Mesendoderm (in vitro differentiated cells): ENCODE measurements around the gene ASTN2. TPM values are rescaled to one million over a fixed set of nuclear protein-coding genes. Genes with fewer than 3 reads are reported as not detected.

ENCODE experiments used
- DNase-seq: peaks from one replicate; pipeline ENCODE4 v3.0.0; 2013
- H2AK5ac ChIP-seq: 2 replicates; pipeline ENCODE4 v1.6.1; 2013; ENCODE audit warnings: low read length, inconsistent platforms
- H2BK120ac ChIP-seq: 2 replicates; pipeline ENCODE4 v1.6.1; 2013; ENCODE audit warnings: low read depth, mild to moderate bottlenecking, low read length, moderate library complexity, mixed read lengths
- H2BK15ac ChIP-seq: replicated peaks from 2 replicates; pipeline ENCODE4 v1.6.1; 2013; ENCODE audit warnings: low read depth, mild to moderate bottlenecking, moderate library complexity
- H2BK5ac ChIP-seq: 2 replicates; pipeline ENCODE4 v1.6.1; 2013; ENCODE audit warnings: low read length, inconsistent platforms
- H3K18ac ChIP-seq: 2 replicates; pipeline ENCODE4 v1.6.1; 2013; ENCODE audit warnings: mild to moderate bottlenecking, low read length, mixed read lengths
- H3K23ac ChIP-seq: one replicate; pipeline ENCODE4 v1.6.1; 2013; ENCODE audit warnings: low read length
- H3K27ac ChIP-seq: 2 replicates; pipeline ENCODE4 v1.5.1; 2013; ENCODE audit warnings: low read depth, mild to moderate bottlenecking, inconsistent platforms, low read length, moderate library complexity
- H3K27me3 ChIP-seq: 2 replicates; pipeline ENCODE4 v1.6.1; 2013; ENCODE audit warnings: low read length, control low read depth, mild to moderate bottlenecking, inconsistent platforms; ENCODE audit not compliant: insufficient read depth, poor library complexity
- H3K36me3 ChIP-seq: 2 replicates; pipeline ENCODE4 v1.6.1; 2013; ENCODE audit warnings: low read length, inconsistent platforms; ENCODE audit not compliant: control insufficient read depth, insufficient read depth
- H3K4ac ChIP-seq: one replicate; pipeline ENCODE4 v1.6.1; 2013; ENCODE audit warnings: low read depth, mild to moderate bottlenecking, low read length, moderate library complexity
- H3K4me1 ChIP-seq: 2 replicates; pipeline ENCODE4 v1.6.1; 2013; ENCODE audit warnings: low read depth, low read length, inconsistent platforms; ENCODE audit not compliant: control insufficient read depth
- H3K4me2 ChIP-seq: 2 replicates; pipeline ENCODE4 v1.6.1; 2013; ENCODE audit warnings: low read length
- H3K4me3 ChIP-seq: 2 replicates; pipeline ENCODE4 v1.5.1; 2013; ENCODE audit warnings: mild to moderate bottlenecking, low read length
- H3K56ac ChIP-seq: one replicate; pipeline ENCODE4 v1.6.1; 2013; ENCODE audit warnings: low read length
- H3K79me1 ChIP-seq: 2 replicates; pipeline ENCODE4 v1.6.1; 2013; ENCODE audit warnings: low read length, inconsistent platforms
- H3K79me2 ChIP-seq: 2 replicates; pipeline ENCODE4 v1.6.1; 2013; ENCODE audit warnings: mild to moderate bottlenecking, low read length; ENCODE audit not compliant: control insufficient read depth, insufficient read depth
- H3K9ac ChIP-seq: 2 replicates; pipeline ENCODE4 v1.6.1; 2013; ENCODE audit warnings: low read length, inconsistent platforms
- H4K5ac ChIP-seq: one replicate; pipeline ENCODE4 v1.6.1; 2013; ENCODE audit warnings: low read length
- H4K8ac ChIP-seq: one replicate; pipeline ENCODE4 v1.6.1; 2013; ENCODE audit warnings: low read depth, mild to moderate bottlenecking, control low read depth, low read length, moderate library complexity
- WGBS: extraction: QIAGEN DNeasy Blood & Tissue Kit; methylation state at CpG from one replicate; pipeline ENCODE4 v1.1.7; 2013; ENCODE audit warnings: low lambda C conversion rate, missing lambda C conversion rate; ENCODE audit not compliant: insufficient coverage; ENCODE audit errors: extremely low coverage; 5-methylcytosine and 5-hydroxymethylcytosine counted together
- polyA plus RNA-seq, 2 experiments: library from polyadenylated mRNA; stranded (reverse); fragments of 200-250 nt; gene quantifications; one replicate each; pipeline ENCODE4 v1.2.3, GENCODE V29; 2013

ASTN2 gene
- polyA plus RNA-seq (2013, experiment 1 of 2) = 3.1 TPM
- polyA plus RNA-seq (2013, experiment 2 of 2) = 3.4 TPM

- no peak within 1 kb of the TSS for H2AK5ac ChIP-seq
- no peak within 1 kb of the TSS for H2BK5ac ChIP-seq
- peak within 1 kb of the TSS; percentile 66 for H3K9ac ChIP-seq
- H3K27me3 ChIP-seq = peaks cover 38% of the 10 kb centered on the region
- no peak within 1 kb of the TSS for H4K8ac ChIP-seq
- no peaks in the 10 kb centered on the region for H3K79me2 ChIP-seq
- H3K18ac ChIP-seq = peak within 1 kb of the TSS; percentile 82
- H3K36me3 ChIP-seq = no peaks in the 10 kb centered on the region
- WGBS = no CpG with 5 or more reads among the region's 48 CpGs
- H3K56ac ChIP-seq = peak within 1 kb of the TSS; percentile 81
- H3K4ac ChIP-seq = peak within 1 kb of the TSS; percentile 48
- no peak within 1 kb of the TSS for H3K23ac ChIP-seq
- peaks cover 2% of the 10 kb centered on the region for H3K4me1 ChIP-seq
- no peak within 1 kb of the TSS for H2BK15ac ChIP-seq
- DNase-seq = peak; percentile 40
- peak within 1 kb of the TSS; percentile 36 for H3K4me3 ChIP-seq
- H3K27ac ChIP-seq = no peak within 1 kb of the TSS
- no peak within 1 kb of the TSS for H4K5ac ChIP-seq
- peak within 1 kb of the TSS; percentile 73 for H3K4me2 ChIP-seq
- no peaks in the 10 kb centered on the region for H3K79me1 ChIP-seq
- no peak within 1 kb of the TSS for H2BK120ac ChIP-seq
Observed at GRCh38 chr9:117414906-117415331, at the start of gene ASTN2. Gene ASTN2, minus strand, starts transcription at chr9:117415057. Its CDS starts 119 bp downstream, at chr9:117414938.

GRCh38 chr9:117462861-117463260 lies 48.0 kb upstream of the ASTN2 start:
- Histone ChIP-seq H3K79me2 (no peaks in the 10 kb centered on the region), H2BK120ac (no peak overlapping the region), H3K36me3 (no peaks in the 10 kb centered on the region), H3K79me1 (no peaks in the 10 kb centered on the region), H3K4me2 (no peak overlapping the region), H3K4me3 (no peak overlapping the region), H2AK5ac (no peak overlapping the region), H3K4me1 (no peaks in the 10 kb centered on the region), H3K4ac (no peak overlapping the region), H3K27ac (no peak overlapping the region), H3K27me3 (no peaks in the 10 kb centered on the region), H2BK15ac (no peak overlapping the region), H3K18ac (no peak overlapping the region), H3K23ac (no peak overlapping the region), H3K56ac (no peak overlapping the region), H2BK5ac (no peak overlapping the region), H4K8ac (no peak overlapping the region), H4K5ac (no peak overlapping the region), H3K9ac (no peak overlapping the region)
- DNase-seq = no peak
- no CpG with 5 or more reads among the region's 4 CpGs for WGBS

- no peak overlapping the region for H4K5ac ChIP-seq
- H3K4ac ChIP-seq = no peak overlapping the region
- H3K4me3 ChIP-seq = no peak overlapping the region
- no peaks in the 10 kb centered on the region for H3K36me3 ChIP-seq
- no CpG with 5 or more reads among the region's 3 CpGs for WGBS
- H3K79me2 ChIP-seq = no peaks in the 10 kb centered on the region
- H2BK15ac ChIP-seq = no peak overlapping the region
- H3K56ac ChIP-seq = no peak overlapping the region
- H3K23ac ChIP-seq = no peak overlapping the region
- no peaks in the 10 kb centered on the region for H3K4me1 ChIP-seq
- H3K9ac ChIP-seq = no peak overlapping the region
- H3K27ac ChIP-seq = no peak overlapping the region
- no peak overlapping the region for H2AK5ac ChIP-seq
- no peak overlapping the region for H3K4me2 ChIP-seq
- H4K8ac ChIP-seq = no peak overlapping the region
- H3K27me3 ChIP-seq = no peaks in the 10 kb centered on the region
- DNase-seq = no peak
- no peak overlapping the region for H2BK5ac ChIP-seq
- H3K18ac ChIP-seq = no peak overlapping the region
- no peak overlapping the region for H2BK120ac ChIP-seq
- H3K79me1 ChIP-seq = no peaks in the 10 kb centered on the region
Observed at GRCh38 chr9:117461386-117461785, 46.5 kb upstream of the ASTN2 start.

GRCh38 chr9:117460743-117461142 lies 45.9 kb upstream of the ASTN2 start:
- H2BK5ac ChIP-seq = no peak overlapping the region
- H3K27ac ChIP-seq = no peak overlapping the region
- no peak overlapping the region for H3K4ac ChIP-seq
- H3K4me1 ChIP-seq = no peaks in the 10 kb centered on the region
- no peak overlapping the region for H3K4me3 ChIP-seq
- no peak overlapping the region for H2AK5ac ChIP-seq
- no peak overlapping the region for H2BK15ac ChIP-seq
- H4K5ac ChIP-seq = no peak overlapping the region
- H2BK120ac ChIP-seq = no peak overlapping the region
- no peak overlapping the region for H3K56ac ChIP-seq
- no peaks in the 10 kb centered on the region for H3K27me3 ChIP-seq
- DNase-seq = no peak
- H3K36me3 ChIP-seq = no peaks in the 10 kb centered on the region
- H3K9ac ChIP-seq = no peak overlapping the region
- no peak overlapping the region for H3K18ac ChIP-seq
- H3K79me1 ChIP-seq = no peaks in the 10 kb centered on the region
- WGBS = no CpG with 5 or more reads among the region's 3 CpGs
- no peak overlapping the region for H3K4me2 ChIP-seq
- no peaks in the 10 kb centered on the region for H3K79me2 ChIP-seq
- no peak overlapping the region for H3K23ac ChIP-seq
- H4K8ac ChIP-seq = no peak overlapping the region

- H3K56ac ChIP-seq = no peak overlapping the region
- H3K27ac ChIP-seq = no peak overlapping the region
- no peak overlapping the region for H3K4me2 ChIP-seq
- H2BK5ac ChIP-seq = no peak overlapping the region
- H3K23ac ChIP-seq = no peak overlapping the region
- H2BK120ac ChIP-seq = no peak overlapping the region
- DNase-seq = no peak
- H4K5ac ChIP-seq = no peak overlapping the region
- H3K18ac ChIP-seq = no peak overlapping the region
- H3K79me2 ChIP-seq = no peaks in the 10 kb centered on the region
- no peaks in the 10 kb centered on the region for H3K27me3 ChIP-seq
- H3K9ac ChIP-seq = no peak overlapping the region
- no peak overlapping the region for H4K8ac ChIP-seq
- H3K4me3 ChIP-seq = no peak overlapping the region
- no peak overlapping the region for H3K4ac ChIP-seq
- no peaks in the 10 kb centered on the region for H3K36me3 ChIP-seq
- H2AK5ac ChIP-seq = no peak overlapping the region
- no peaks in the 10 kb centered on the region for H3K4me1 ChIP-seq
- H2BK15ac ChIP-seq = no peak overlapping the region
- H3K79me1 ChIP-seq = no peaks in the 10 kb centered on the region
Observed at GRCh38 chr9:117459913-117460312, 45.1 kb upstream of the ASTN2 start.

- Histone ChIP-seq H3K9ac (no peak overlapping the region), H3K56ac (no peak overlapping the region), H3K79me1 (no peaks in the 10 kb centered on the region), H3K27me3 (no peaks in the 10 kb centered on the region), H2BK15ac (no peak overlapping the region), H3K27ac (no peak overlapping the region), H3K4me1 (no peaks in the 10 kb centered on the region), H3K4me2 (no peak overlapping the region), H4K5ac (no peak overlapping the region), H4K8ac (no peak overlapping the region), H3K4me3 (no peak overlapping the region), H2BK5ac (no peak overlapping the region), H3K23ac (no peak overlapping the region), H2AK5ac (no peak overlapping the region), H3K79me2 (no peaks in the 10 kb centered on the region), H3K36me3 (no peaks in the 10 kb centered on the region), H3K4ac (no peak overlapping the region), H3K18ac (no peak overlapping the region), H2BK120ac (no peak overlapping the region)
- whole genome bisulfite sequencing = no CpG with 5 or more reads among the region's 3 CpGs
- DNase-seq = no peak
Observed at GRCh38 chr9:117458066-117458465, 43.2 kb upstream of the ASTN2 start.
